Endodermal cell (in vitro differentiated cells): ENCODE measurements around the gene IGIP. TPM values are rescaled to one million over a fixed set of nuclear protein-coding genes. Genes with fewer than 3 reads are reported as not detected.

Source experiments
- DNase-seq: peaks from one replicate; pipeline ENCODE4 v3.0.0-alpha.2; 2017
- H3K27ac ChIP-seq: 2 replicates; pipeline ENCODE4 v1.5.1; 2013; ENCODE audit warnings: mild to moderate bottlenecking, low read depth, low read length, moderate library complexity
- H3K27me3 ChIP-seq: 2 replicates; pipeline ENCODE4 v1.6.1; 2013; ENCODE audit warnings: mild to moderate bottlenecking, low read length, moderate library complexity; ENCODE audit not compliant: insufficient read depth, control insufficient read depth, poor library complexity, severe bottlenecking
- H3K36me3 ChIP-seq: 2 replicates; pipeline ENCODE4 v1.7.0; 2013; ENCODE audit warnings: mild to moderate bottlenecking, low read length, moderate library complexity; ENCODE audit not compliant: control insufficient read depth, insufficient read depth
- H3K4me1 ChIP-seq: one replicate; pipeline ENCODE4 v1.7.0; 2013; ENCODE audit warnings: low read length; ENCODE audit not compliant: control insufficient read depth, insufficient read depth
- H3K4me3 ChIP-seq: 2 replicates; pipeline ENCODE4 v1.5.1; 2013; ENCODE audit warnings: mild to moderate bottlenecking, low read length, moderate library complexity
- H3K9ac ChIP-seq: 2 replicates; pipeline ENCODE4 v1.6.1; 2013; ENCODE audit warnings: mild to moderate bottlenecking, low read length, moderate library complexity; ENCODE audit not compliant: poor library complexity, severe bottlenecking; ENCODE audit errors: extremely low read depth
- H3K9me3 ChIP-seq: 2 replicates; pipeline ENCODE4 v1.6.1; 2013; ENCODE audit warnings: mild to moderate bottlenecking, low read length, moderate library complexity; ENCODE audit not compliant: control insufficient read depth
- H3K27ac Mint-ChIP-seq: 2 replicates; pipeline ENCODE4 v1.8.0; 2020; ENCODE audit warnings: mixed read lengths
- H3K27me3 Mint-ChIP-seq: 2 replicates; pipeline ENCODE4 v1.8.0; 2021; ENCODE audit warnings: mild to moderate bottlenecking, mixed read lengths; ENCODE audit not compliant: insufficient read depth
- H3K36me3 Mint-ChIP-seq: 2 replicates; pipeline ENCODE4 v1.8.0; 2020; ENCODE audit warnings: low read depth, mixed read lengths
- H3K4me1 Mint-ChIP-seq: 2 replicates; pipeline ENCODE4 v1.8.0; 2020; ENCODE audit warnings: mixed read lengths
- H3K4me3 Mint-ChIP-seq: 2 replicates; pipeline ENCODE4 v1.8.0; 2020; ENCODE audit warnings: mild to moderate bottlenecking, moderate library complexity, mixed read lengths
- H3K9me3 Mint-ChIP-seq: 2 replicates; pipeline ENCODE4 v1.8.0; 2020; ENCODE audit warnings: mild to moderate bottlenecking, mixed read lengths
- CTCF ChIP-seq: fragments of 200-600 bp; sonication (generic); conservative IDR thresholded peaks from 2 replicates; pipeline ENCODE4 v1.5.0; 2021; ENCODE audit warnings: antibody characterized with exemption, mild to moderate bottlenecking
- WGBS, 2 experiments: methylation state at CpG; one replicate each; pipeline versions ENCODE4 v1.1.5 to v1.1.7; 2013; ENCODE audit warnings: missing lambda C conversion rate in 2 of 2, mixed read lengths in 1 of 2; ENCODE audit not compliant: insufficient coverage in 1 of 2, insufficient read length in 1 of 2; 5-methylcytosine and 5-hydroxymethylcytosine counted together
- total RNA-seq, 2 donors: library from RNA; stranded (reverse); fragmentation: NEBNext Ultra II Directional in 1 of 2; extraction: Animal tissue kit (Norgen Biotek cat#: 25700) in 1 of 2; gene quantifications; 2 replicates in 1 of 2; 3 replicates in 1 of 2; pipeline ENCODE4 v1.2.1, GENCODE V29; 2021

Gene IGIP
- total RNA-seq, 2 donors from 2014 or later: 2.0 to 2.5 TPM

- Mint-ChIP-seq H3K36me3 (no peaks in the 10 kb centered on the region), H3K27ac (no peak overlapping the region), H3K27me3 (peaks cover 70% of the 10 kb centered on the region), H3K9me3 (no peaks in the 10 kb centered on the region), H3K4me1 (peaks cover 34% of the 10 kb centered on the region), H3K4me3 (peak overlapping the region; percentile 67)
- no peaks in the 10 kb centered on the region for H3K36me3 ChIP-seq
- no peak for TF ChIP-seq CTCF
- 33 to 46% methylated on average over 4 to 8 of the region's 8 CpGs for WGBS, 2 experiments
- no peak overlapping the region for H3K9ac ChIP-seq
- no peak overlapping the region for H3K27ac ChIP-seq
- H3K9me3 ChIP-seq: no peaks in the 10 kb centered on the region
- H3K4me1 ChIP-seq: peaks cover 7% of the 10 kb centered on the region
- no peak overlapping the region for H3K4me3 ChIP-seq
- peak; percentile 55 for DNase-seq
- H3K27me3 ChIP-seq: peaks cover 65% of the 10 kb centered on the region
These were observed 13.7 kb upstream of the IGIP start for GRCh38 chr5:140111859-140112551.

DNA sequence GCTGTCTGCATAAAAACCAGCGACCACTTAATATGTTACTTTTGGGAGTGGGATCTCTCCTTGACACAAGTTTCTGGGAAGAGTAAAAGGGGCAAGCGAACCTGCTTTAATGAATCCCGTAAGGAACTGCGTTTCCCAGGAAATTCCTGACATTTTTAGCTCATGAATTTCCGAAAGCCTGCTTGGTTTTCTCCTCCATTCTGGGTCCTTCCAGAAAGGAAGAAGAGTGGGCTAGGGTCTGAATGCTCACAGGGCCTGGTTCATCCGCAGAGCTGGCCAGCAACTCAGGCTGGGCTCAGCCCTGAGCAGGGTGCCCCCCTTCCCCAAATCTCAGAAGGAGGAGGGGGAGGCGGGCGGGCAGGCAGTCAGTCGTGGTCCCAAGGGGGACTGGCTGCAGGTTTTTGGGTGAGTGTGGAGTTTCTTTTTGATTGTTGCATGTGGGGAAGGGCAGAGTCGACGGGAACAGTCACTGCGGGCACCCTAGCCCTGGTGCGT, 13.0 kb upstream of the IGIP start:
- no peak overlapping the region for H3K27ac ChIP-seq
- peaks cover 31% of the 10 kb centered on the region for H3K4me1 Mint-ChIP-seq
- peaks cover 69% of the 10 kb centered on the region for H3K27me3 Mint-ChIP-seq

GRCh38 chr5:140113180-140113698, 12.5 kb upstream of the IGIP start:
- peaks cover 32% of the 10 kb centered on the region for H3K4me1 Mint-ChIP-seq
- H3K36me3 ChIP-seq: no peaks in the 10 kb centered on the region
- no peaks in the 10 kb centered on the region for H3K9me3 ChIP-seq
- peak; percentile 82 for DNase-seq
- H3K9ac ChIP-seq: no peak overlapping the region
- H3K27ac Mint-ChIP-seq: no peak overlapping the region
- H3K36me3 Mint-ChIP-seq: no peaks in the 10 kb centered on the region
- H3K27ac ChIP-seq: no peak overlapping the region
- WGBS, 2 experiments: 5 to 7% methylated on average over 3 to 28 of the region's 28 CpGs
- TF ChIP-seq CTCF: no peak
- H3K4me3 Mint-ChIP-seq: peak overlapping the region; percentile 67
- H3K4me1 ChIP-seq: peaks cover 7% of the 10 kb centered on the region
- peaks cover 66% of the 10 kb centered on the region for H3K27me3 Mint-ChIP-seq
- H3K9me3 Mint-ChIP-seq: no peaks in the 10 kb centered on the region
- peak overlapping the region; percentile 77 for H3K4me3 ChIP-seq
- peaks cover 64% of the 10 kb centered on the region for H3K27me3 ChIP-seq

More for the DNA sequence above, 13.0 kb upstream of the IGIP start:
- WGBS, 2 experiments: 4 to 9% methylated on average over 2 to 13 of the region's 13 CpGs
- Histone ChIP-seq H3K9me3 (no peaks in the 10 kb centered on the region), H3K4me1 (peaks cover 7% of the 10 kb centered on the region), H3K36me3 (no peaks in the 10 kb centered on the region), H3K9ac (no peak overlapping the region), H3K27me3 (peaks cover 65% of the 10 kb centered on the region), H3K4me3 (peak overlapping the region; percentile 77)
- no peak for TF ChIP-seq CTCF
- Mint-ChIP-seq H3K4me3 (peak overlapping the region; percentile 67), H3K27ac (no peak overlapping the region), H3K36me3 (no peaks in the 10 kb centered on the region), H3K9me3 (no peaks in the 10 kb centered on the region)
- DNase-seq: no peak
